NCI-H2196 (cell line): ENCODE measurements around the gene DNASE1L1.
A peak's percentile ranks its signal among the peaks of the same experiment; 100 is the strongest.
"Not testable (repeated sequence)": the region's sequence is repeated elsewhere in the genome, so short reads cannot be mapped to it uniquely, and the experiment has no call there.

Experiments
- DNase-seq: peaks from one replicate; lab custom pipeline; 2025; ENCODE audit not compliant: unreplicated experiment; lab: John Stamatoyannopoulos, UW

Gene DNASE1L1

DNA sequence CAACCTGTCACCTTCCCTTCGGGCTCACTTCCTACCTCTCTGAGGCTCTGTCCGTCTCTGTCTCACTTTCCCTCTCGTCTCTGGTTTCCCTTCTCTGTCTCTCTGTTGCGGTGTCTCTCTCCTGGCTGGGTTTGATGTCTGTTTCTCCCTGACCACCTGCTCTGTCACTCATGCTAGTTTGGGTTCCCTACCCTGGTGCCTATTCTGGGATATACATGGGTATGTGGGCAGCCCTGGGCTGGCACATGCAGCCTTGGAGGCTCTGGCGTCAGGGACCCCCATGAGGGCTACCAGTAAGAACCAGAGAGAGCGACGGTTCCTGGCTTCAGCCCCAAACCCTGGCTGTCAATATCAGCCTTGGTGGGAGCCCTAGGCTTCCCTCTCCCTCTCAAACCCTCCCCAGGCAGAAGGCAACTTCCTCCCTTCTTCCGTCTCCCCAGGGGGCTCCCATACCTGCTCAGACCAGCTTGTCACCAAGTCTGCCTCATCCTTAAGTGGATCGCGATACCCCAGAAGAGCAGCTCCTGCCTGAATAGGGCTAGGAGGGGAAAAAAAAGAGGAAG is 314 bp downstream of the DNASE1L1 start:
- no peak for DNase-seq

DNA sequence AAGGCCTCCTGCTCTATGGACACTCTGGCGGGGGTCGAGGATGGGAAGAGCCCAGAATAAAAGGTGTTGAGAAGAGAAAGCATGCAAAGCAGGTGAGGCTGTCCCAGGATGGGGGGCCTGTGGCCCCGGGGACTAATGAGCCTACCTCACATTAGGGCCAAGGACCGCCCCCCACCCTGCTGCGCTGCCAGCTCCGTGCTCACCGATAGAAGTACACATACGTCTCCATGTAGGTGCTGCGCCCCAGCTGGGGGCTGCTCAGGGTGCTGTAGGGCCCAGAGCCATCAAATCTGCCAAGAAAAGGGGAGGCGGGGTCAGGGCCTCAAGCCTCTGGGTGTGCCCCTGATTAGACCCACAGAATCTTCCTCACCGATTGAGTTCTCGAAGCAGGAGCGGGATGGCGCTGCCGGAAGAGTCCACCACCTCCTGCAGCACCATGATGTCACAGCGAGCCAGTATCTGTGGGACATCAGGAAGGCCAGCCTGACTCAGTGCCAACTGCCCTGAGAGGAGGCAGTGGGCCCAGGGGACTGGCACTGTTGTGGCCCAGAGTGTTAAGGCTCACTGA is 4.3 kb downstream of the DNASE1L1 start:
- DNase-seq: no peak

DNA sequence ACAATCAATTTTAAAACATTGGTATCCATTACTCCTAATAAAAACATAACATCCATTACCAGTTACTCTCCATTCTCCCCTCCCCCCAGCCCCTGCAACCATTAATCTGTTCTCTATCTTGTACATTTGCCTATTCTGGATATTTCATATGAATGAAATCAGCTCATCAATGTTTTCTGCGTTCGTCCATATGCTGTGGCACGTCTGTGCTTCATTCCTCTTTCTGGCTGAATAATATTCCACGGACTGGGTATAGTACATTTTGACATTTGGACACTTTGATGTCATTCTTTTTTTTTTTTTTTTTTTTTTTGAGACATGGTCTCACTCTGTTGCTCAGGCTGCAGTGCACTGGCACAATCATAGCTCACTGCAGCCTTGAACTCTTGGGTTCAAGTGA is 5.2 kb downstream of the DNASE1L1 start:
- DNase-seq: no peak

DNA sequence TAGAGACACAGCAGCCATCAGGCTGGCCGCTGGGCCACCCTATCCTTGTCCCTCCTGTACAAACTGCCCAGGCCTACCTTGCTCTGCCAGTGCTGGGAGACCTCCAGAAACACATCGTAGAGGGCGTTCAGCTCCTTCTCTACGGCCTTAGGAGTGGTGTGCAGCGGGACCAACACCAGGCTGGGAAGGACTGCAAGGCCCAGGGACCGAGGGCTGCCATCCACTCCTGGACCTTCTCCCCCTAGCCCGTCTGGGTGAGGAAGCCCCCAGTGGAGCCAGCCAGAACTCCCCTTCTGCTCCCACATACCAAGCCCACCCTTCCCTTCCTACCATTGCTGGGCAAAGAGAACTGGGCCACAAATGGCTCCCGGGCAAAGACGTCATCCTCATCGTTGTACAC is 5.9 kb downstream of the DNASE1L1 start:
- DNase-seq: no peak

DNA sequence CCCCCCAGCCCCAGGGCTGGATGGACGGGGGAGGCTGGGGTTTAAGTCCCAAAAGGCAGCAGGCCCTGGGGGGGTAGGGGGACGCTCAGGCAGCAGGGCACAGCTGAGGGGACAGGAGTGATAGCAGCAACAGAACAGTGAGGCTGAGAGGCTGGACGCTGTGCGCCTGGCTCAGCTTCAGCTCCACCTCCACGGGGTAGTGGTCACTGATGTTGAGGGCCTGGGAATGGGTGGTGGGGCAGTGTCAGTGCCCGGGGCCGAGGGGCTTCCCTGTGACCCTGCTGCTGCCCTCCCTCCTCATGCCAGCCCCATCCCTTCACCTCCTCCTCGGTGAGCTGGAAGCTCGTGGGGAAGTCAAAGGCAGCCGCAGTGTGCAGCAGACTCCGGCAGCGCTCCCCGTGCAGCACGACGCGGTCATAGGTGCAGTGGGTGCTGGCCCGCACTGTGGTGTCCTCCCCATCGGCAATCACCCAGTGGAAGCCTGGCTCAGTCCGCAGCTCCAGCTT is 6.4 kb downstream of the DNASE1L1 start:
- DNase-seq: no peak

DNA sequence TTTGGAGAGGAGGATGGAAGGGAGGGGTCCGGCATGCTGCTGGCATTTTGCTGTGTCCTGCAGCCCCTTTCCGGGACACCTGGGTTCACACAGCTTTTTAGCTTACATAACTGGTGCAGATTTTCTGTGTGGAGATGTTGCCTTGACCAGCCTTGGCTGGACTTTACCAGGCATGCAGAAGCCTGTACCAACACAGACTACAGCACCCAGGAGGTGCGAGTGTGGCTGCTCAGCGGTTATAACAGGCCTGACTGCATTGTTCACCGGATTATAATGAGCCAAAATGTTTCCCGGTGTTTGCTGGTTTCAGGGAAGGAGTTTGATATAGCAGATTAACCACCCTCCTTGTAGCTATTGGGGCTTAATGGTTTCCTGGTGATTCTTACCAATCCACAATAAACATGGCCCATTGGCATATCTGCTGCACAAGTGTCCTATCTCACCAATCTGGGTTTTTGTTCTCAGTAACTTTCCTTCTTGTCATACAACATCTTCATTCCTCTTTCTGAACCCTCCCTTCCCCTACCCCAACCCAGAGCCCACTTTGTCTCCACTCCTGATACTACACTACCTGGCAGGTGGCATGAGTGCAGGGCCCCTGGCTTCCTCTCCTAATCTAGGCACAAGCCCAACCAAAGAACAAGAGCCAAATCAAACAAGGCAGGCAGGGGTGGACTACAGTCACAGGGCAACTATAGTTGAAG is 7.0 kb downstream of the DNASE1L1 start:
- no peak for DNase-seq

DNA sequence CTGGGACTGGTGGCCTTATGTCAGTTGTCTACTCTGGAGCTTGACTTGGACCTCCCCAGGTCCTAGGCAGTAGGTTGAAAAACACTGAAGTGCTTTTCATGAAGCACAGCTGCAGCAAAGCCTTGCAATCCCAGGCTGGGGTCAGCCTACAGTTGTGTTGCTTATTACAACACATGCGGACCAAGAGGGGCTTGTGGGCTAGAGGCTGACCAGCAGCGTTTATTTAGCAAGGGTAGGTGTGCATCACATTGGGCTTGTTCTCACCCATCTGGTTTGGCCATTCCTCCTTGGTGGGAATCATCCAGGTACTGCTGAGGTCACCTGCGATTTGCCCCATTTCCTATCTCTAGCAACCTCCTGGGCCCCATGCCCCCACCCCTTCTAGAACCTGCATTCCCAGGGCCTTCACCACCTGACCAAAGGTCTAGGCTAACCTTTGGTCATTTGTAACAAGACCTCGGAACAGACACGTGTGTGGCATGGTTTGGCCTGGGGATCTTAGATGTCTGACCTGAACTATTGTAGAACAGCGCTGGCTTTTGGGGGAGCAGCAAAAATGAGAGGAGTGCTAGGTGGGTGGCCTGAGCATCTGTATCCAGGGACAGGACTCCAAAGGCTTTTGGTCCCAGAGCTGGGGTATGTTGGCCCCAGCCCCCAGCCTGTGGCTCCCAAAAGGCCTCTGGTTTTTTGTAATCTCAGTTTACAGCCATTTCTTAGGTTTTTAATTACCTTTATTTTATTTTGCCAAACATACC is 7.8 kb downstream of the DNASE1L1 start:
- DNase-seq: no peak

DNA sequence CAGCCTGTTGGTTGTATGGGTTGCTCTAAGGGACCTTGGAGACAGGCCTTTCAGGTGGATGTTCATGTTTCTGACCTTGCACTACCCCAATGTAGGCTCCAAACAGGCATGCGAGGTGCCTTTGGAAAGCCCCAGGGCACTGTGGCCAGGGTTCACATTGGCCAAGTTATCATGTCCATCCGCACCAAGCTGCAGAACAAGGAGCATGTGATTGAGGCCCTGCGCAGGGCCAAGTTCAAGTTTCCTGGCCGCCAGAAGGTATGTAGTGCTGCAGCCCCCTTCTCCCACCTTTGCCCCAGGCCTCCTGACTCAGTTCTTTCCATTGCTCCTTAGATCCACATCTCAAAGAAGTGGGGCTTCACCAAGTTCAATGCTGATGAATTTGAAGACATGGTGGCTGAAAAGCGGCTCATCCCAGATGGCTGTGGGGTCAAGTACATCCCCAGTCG is 8.7 kb downstream of the DNASE1L1 start:
- DNase-seq: not testable (repeated sequence)

DNA sequence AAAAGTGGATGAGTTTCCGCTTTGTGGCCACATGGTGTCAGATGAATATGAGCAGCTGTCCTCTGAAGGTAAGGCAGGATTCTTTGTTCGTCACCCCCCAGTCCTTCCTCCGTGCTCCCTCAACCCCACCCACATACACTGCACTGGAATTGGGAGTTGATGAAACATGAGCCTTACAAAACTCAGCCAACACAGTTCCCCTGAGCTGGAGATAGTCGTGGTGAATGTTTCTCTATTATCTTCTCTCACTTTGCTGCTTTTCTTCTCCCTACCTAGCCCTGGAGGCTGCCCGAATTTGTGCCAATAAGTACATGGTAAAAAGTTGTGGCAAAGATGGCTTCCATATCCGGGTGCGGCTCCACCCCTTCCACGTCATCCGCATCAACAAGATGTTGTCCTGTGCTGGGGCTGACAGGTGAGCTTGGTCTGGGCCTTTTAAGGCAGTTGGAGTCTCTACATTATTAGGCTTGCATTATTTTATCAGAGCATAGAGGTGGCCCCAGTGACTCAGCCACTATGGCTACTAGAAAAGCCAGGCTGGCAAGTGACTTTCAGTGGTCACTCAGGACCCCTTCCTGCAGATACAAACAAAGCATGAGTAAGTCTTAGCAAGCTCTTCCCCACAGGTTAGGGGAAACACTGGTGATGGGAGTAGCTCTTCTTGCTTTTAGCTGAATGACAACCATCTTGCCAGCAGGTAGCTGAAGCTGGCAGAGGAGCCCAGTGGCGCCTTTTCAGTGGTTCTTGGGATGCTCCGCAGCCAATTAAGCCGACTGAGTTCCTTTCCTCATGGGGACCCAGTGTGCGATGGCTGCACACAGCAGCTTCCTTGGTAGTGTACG is 9.3 kb downstream of the DNASE1L1 start:
- DNase-seq: no peak

DNA sequence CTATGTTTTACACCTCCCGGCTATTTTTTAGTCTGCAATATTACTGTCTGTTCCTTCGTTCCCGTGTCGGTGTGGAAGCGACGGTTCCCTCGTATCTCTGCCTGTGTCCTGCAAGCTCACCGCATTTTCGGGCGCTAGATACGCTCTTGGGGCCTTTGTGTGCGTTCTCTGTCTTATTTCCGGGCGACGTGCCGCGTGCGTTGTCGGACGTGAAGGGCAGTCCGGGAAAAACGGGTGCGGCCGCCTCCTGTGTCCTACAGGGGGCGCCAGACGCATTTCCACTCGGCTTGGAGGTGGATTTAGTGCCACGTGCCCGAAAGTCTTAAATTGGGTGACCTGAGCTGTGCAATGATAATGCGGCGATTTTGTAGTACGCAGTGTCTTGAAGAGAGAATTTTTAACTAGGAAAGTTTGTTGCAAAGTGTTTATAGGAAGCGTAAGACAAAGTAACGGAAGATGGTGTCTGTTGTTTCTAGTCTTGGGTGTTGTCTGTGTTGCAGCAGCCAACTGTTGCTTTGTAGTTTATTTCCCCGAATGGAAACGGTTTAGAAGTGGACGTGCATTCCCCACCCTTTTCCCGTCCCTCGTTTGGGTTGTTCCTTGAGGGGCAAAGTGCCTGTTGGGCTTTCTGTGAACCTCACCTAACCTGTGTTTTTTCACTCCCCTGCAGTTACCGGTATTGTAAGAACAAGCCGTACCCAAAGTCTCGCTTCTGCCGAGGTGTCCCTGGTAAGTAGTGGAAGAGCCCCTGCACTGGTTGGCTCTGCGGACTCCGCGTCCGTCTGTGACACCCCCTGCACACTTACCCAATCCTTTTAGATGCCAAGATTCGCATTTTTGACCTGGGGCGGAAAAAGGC is 10.2 kb downstream of the DNASE1L1 start:
- DNase-seq: peak; percentile 66

DNA sequence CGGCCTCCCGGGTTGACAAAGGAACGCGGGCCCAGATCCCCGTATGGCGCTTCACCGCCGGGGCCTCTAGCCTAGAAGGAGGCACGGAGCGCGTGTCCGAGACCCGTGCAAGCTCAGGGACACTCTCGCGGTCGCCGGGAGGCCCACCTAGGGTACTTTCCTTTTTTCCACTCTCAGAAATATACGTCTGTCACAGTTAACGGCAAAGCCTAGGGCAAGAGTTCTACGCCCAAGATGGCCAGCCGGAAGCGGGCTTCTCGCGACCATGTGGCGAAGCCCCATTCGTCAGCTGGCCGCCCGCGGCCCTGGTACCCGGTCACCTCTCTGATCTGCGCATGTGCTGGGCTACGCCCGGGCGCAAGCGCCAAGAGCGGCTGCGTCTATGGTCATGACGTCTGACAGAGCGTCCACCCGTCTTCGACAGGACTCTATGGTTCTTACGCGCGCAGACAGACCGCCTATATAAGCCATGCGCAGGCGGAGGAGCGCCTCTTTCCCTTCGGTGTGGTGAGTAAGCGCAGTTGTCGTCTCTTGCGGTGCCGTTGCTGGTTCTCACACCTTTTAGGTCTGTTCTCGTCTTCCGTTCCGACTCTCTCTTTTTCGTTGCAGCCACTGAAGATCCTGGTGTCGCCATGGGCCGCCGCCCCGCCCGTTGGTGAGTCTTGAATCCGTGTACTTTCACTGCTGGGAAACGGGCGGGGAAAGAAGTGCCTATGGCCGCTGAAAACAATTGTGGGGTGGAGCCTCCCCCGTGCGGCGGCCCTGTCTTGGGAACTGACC is 11.0 kb downstream of the DNASE1L1 start, which contains the start of gene RPL10:
Gene RPL10, plus strand, starts transcription at position 490 of the 780 bp plus-strand sequence. Its CDS starts 143 bp downstream, at position 633.
- DNase-seq: peak; percentile 90

DNA sequence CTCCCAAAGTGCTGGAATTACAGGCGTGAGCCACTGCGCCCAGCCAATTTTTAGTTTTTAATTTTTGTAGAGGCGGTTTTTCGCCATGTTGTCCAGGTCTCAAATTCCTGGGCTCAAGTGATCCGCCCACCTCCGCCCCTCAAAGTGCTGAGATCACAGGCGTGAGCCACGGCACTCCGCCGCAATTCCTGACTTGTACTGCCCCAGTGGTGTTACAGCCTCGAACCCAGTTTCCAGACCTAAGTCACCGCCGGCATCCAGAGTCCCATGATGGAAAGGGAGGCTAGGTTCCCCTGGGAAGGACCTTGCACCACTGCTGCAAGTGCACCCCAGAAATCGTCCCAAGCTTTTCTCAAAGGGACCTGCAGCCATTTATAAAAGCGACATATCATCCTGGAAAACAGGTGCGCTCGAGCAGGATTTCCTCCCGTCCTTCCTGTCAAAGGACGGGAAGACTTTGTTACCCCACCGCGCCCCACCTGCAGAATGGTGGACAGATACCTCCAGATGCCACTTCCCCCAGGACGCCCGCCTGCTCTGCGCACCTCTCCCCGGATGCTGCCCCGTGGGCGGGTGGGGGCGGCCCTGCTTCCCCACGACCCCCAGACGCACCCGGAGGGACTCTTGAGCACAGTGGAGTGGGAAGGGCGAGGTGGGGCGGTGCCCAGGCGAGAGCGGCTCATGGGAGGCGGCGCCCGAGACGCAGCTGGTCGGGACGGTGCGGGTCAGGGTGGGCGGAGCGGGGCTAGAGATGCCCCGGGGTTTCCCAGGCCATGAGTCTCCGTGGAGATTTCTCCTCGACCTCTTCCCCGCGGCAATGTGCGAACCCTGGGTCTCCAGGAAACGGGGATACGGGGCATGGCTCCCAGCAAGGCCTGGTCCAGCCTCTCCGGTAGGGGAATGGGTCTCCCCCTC is 11.8 kb downstream of the DNASE1L1 start:
- DNase-seq: peak; percentile 47

DNA sequence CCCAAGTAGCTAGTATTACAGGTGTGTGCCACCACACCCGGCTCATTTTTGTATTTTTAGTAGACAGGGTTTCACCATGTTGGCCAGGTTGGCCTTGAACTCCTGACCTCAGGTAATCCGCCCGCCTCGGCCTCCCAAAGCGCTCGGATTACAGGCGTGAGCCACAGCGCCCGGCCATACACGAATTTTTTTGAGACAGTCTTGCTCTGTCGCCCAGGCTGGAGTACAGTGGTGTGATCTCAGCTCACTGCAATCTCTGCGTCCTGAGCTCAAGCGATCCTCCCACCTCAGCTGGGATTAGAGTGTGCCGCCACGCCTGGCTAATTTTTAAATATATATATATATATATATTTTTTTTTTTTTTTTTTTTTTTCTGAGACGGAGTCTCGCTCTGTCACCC is 12.7 kb downstream of the DNASE1L1 start:
- not testable (repeated sequence) for DNase-seq

DNA sequence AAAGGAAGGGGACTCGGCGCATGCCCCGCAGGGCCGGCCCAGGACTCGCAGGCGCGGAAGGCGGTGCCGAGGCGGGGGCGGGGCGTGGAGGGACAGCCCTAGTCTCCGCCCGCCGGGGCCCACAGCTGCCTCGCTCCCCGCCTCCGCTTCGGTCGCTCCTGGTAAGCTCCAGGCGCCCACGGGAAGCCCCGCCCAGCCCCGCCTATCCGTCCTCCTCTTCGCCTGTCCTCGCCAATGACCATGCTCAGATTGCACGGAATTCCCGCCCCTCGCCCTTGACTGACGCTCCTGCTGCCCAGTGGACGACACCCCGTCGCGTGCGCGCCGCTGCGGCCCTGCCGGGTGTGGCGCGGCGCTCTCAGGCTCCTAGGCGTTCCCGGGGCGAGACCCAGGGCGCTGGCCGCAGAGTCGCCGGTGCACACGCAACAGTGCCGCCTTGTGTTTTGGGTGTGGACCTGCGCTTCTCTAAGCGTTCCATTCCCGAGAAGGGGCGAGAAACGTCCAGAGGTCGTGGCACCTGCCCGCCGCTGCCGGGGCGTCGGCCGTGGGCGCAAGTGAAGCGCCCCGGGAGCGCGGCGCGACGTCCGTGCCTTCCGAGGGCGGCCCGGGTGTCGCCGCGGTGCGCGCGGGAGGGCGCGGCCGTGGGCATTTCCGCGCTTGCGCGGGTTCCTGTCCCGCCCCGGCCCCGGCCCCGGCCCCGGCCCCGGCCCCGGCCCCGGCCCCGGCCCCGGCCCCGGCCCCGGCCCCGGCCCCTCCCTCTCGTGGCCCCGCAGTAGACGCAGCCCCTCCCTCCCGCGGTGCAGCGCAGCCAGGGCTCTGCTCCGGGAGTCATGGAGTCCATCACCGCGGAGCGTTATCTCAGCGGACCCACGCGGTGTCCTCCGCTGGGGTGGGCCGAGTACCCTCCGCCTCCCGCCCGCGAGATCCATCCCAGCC is 19.0 kb downstream of the DNASE1L1 start:
- not testable (repeated sequence) for DNase-seq

DNA sequence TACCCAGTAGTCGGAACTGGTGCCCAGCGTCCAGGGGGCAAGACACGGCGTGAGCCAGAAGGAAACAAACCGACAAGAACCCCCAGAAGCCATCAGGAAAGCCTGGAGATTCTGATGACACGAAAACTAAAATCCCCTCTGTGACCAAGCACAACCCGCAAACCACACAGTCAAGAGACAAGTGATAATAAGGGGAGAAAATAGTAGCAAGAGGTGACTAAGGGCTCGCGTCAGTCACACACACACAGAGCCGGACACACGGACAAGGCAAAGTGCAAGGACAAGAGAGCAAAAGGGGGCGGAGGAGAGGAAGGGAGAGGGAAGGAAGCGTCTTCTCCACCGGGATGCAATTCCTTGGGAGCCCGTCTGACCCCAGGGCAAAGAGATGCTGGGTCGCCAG is 20.4 kb downstream of the DNASE1L1 start:
- DNase-seq: not testable (repeated sequence)

DNA sequence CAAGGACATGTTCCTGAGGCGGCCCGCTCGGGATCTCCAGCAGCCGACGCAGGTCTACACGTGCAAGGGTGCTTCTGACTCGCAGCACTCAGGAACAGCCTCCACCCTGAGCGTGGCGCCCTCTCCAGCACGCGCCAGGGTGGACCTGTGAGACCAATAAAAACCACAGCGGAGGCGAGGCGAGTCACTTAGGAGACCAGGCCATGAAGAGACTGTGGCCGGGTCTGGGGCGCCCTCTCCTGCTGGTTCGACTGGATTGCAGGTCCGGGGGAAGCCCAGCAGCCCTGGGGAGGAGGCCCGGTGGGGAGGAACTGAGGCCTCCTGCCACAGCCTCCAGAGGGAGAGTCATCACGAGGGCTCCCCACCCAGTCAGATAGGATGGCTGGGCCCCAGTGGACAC is 21.0 kb downstream of the DNASE1L1 start:
- DNase-seq: not testable (repeated sequence)
